GM12874 (cell line): Measurements from ENCODE around the gene FKBP4.

Experiments used
- TF ChIP-seq, protein P1 (sequence below): IDR thresholded peaks from 2 replicates; pipeline ENCODE4 v1.5.1; 2011; ENCODE audit warnings: low read depth, mild to moderate bottlenecking, control low read depth, low read length, moderate library complexity; ENCODE audit not compliant: insufficient read depth

FKBP4 gene

DNA sequence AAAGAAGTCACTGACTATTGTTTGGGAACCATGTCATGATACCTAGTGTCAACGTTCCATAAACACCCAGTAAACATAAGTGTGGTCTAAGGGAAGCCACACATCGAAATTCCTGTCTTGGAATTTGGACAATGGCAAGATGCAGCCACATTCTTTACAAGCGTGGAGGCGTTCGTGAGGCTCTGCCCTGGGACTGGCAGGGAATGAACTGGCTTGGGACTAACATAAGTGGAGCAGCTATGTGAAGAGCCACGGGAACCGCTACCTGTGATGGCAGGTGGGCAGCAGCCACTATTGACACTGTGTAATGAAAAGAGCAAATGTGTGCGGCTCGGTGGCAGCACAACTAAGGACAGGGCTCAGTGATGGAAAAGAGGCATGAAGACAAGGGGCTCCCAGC, 50.0 kb downstream of the FKBP4 start:
- TF ChIP-seq, protein P1, sequence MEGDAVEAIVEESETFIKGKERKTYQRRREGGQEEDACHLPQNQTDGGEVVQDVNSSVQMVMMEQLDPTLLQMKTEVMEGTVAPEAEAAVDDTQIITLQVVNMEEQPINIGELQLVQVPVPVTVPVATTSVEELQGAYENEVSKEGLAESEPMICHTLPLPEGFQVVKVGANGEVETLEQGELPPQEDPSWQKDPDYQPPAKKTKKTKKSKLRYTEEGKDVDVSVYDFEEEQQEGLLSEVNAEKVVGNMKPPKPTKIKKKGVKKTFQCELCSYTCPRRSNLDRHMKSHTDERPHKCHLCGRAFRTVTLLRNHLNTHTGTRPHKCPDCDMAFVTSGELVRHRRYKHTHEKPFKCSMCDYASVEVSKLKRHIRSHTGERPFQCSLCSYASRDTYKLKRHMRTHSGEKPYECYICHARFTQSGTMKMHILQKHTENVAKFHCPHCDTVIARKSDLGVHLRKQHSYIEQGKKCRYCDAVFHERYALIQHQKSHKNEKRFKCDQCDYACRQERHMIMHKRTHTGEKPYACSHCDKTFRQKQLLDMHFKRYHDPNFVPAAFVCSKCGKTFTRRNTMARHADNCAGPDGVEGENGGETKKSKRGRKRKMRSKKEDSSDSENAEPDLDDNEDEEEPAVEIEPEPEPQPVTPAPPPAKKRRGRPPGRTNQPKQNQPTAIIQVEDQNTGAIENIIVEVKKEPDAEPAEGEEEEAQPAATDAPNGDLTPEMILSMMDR: no peak

- TF ChIP-seq, protein P1: no peak
Measured at GRCh38 chr12:2845280-2845679, 50.5 kb downstream of the FKBP4 start.

GRCh38 chr12:2851931-2852330, 57.2 kb downstream of the FKBP4 start:
- TF ChIP-seq, protein P1: no peak

DNA sequence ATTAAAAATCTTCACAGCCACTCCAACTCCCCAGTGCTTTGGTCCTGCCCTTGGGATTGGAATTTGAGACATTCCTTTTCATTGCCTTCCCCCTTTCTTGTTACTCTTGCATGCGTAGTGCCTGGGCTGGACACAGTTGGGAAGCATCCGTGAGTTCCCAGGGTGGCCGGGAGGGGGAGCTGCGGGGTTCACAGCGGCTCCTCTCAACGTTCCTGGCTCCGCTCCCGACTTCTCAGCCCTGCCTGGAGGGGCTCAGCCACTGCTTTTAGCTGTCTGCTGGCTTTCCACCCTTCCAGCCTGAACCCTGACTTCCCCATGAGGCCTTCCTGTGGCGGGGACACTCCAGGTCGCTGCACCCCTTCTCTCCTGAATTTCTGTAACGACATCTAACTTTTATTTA, 58.9 kb downstream of the FKBP4 start:
- TF ChIP-seq, protein P1: peak; percentile 88
